CD14-positive monocyte (primary cell): ENCODE results near the gene KSR1. TPM values are rescaled to one million over a fixed set of nuclear protein-coding genes. Genes with fewer than 3 reads are reported as not detected.

Experiments used
- DNase-seq, 3 donors: peaks; one replicate each; pipeline ENCODE4 v3.0.0-alpha.2; 2011 to 2022
- H2AFZ ChIP-seq: 2 replicates; pipeline ENCODE4 v1.6.0; 2012; ENCODE audit warnings: mild to moderate bottlenecking, low read depth, low read length, inconsistent platforms; ENCODE audit not compliant: insufficient read depth, poor library complexity, severe bottlenecking
- H3K27ac ChIP-seq, 2 donors: 1 replicate in 1 of 2; 2 replicates in 1 of 2; pipeline ENCODE4 v1.5.1; 2012 to 2013; ENCODE audit warnings: low read length in 2 of 2, control low read depth in 1 of 2, inconsistent platforms in 1 of 2, low read depth in 1 of 2, mild to moderate bottlenecking in 1 of 2
- H3K27me3 ChIP-seq, 2 donors: one replicate each; pipeline versions ENCODE4 v1.6.0 to v1.6.1; 2011 to 2013; ENCODE audit warnings: low read length in 2 of 2; ENCODE audit not compliant: control insufficient read depth in 2 of 2, insufficient read depth in 2 of 2
- H3K36me3 ChIP-seq, 2 donors: replicated peaks in 1 of 2; 1 replicate in 1 of 2; 2 replicates in 1 of 2; pipeline versions ENCODE4 v1.5.1 to v1.6.1; 2012 to 2013; ENCODE audit warnings: low read length in 2 of 2, control low read depth in 1 of 2, inconsistent platforms in 1 of 2, mild to moderate bottlenecking in 1 of 2; ENCODE audit not compliant: insufficient read depth in 2 of 2, control insufficient read depth in 1 of 2
- H3K4me1 ChIP-seq, 2 donors: 1 replicate in 1 of 2; 2 replicates in 1 of 2; pipeline versions ENCODE4 v1.5.1 to v1.6.1; 2012 to 2013; ENCODE audit warnings: low read length in 2 of 2, control low read depth in 1 of 2, inconsistent platforms in 1 of 2, mild to moderate bottlenecking in 1 of 2, moderate library complexity in 1 of 2; ENCODE audit not compliant: insufficient read depth in 2 of 2, control insufficient read depth in 1 of 2
- H3K4me2 ChIP-seq: replicated peaks from 2 replicates; pipeline ENCODE3; 2012; ENCODE audit warnings: low read length, moderate library complexity, mild to moderate bottlenecking; ENCODE audit not compliant: poor library complexity, severe bottlenecking; ENCODE audit errors: extremely low read depth
- H3K4me3 ChIP-seq, 3 experiments: fragments of 200-600 bp in 1 of 3; sonication (generic) in 1 of 3; replicated peaks in 1 of 3; 1 replicate in 2 of 3; 2 replicates in 1 of 3; pipeline ENCODE4 v1.5.1; 2011 to 2013; ENCODE audit warnings: low read length in 3 of 3, mild to moderate bottlenecking in 3 of 3, control low read depth in 2 of 3, low read depth in 2 of 3, inconsistent platforms in 1 of 3, moderate library complexity in 1 of 3
- H3K79me2 ChIP-seq: 2 replicates; pipeline ENCODE4 v1.6.0; 2012; ENCODE audit warnings: mild to moderate bottlenecking, control low read depth, inconsistent platforms, low read length, moderate library complexity; ENCODE audit not compliant: insufficient read depth
- H3K9ac ChIP-seq: 2 replicates; pipeline ENCODE4 v1.6.0; 2017; ENCODE audit warnings: low read length, mild to moderate bottlenecking; ENCODE audit not compliant: insufficient read depth, poor library complexity, severe bottlenecking
- H3K9me3 ChIP-seq, 2 donors: replicated peaks in 1 of 2; 1 replicate in 1 of 2; 2 replicates in 1 of 2; pipeline versions ENCODE4 v1.5.1 to v1.6.1; 2012 to 2013; ENCODE audit warnings: low read length in 2 of 2, control low read depth in 1 of 2; ENCODE audit not compliant: control insufficient read depth in 1 of 2, insufficient read depth in 1 of 2
- H4K20me1 ChIP-seq: 2 replicates; pipeline ENCODE4 v1.6.0; 2012; ENCODE audit warnings: mild to moderate bottlenecking, low read length, control low read depth, moderate library complexity; ENCODE audit not compliant: insufficient read depth
- H3K27ac Mint-ChIP-seq, 7 donors: one replicate each; pipeline ENCODE4 v1.8.0; 2020; ENCODE audit warnings: mild to moderate bottlenecking in 7 of 7, mixed read lengths in 7 of 7, moderate library complexity in 6 of 7, inconsistent platforms in 2 of 7
- H3K27me3 Mint-ChIP-seq, 3 donors: one replicate each; pipeline ENCODE4 v1.8.0; 2021 to 2022; ENCODE audit warnings: low read depth in 3 of 3, mild to moderate bottlenecking in 3 of 3, mixed read lengths in 3 of 3, moderate library complexity in 3 of 3, inconsistent platforms in 1 of 3
- H3K36me3 Mint-ChIP-seq, 2 donors: one replicate each; pipeline ENCODE4 v1.8.0; 2020; ENCODE audit warnings: mixed read lengths in 2 of 2, inconsistent platforms in 1 of 2, mild to moderate bottlenecking in 1 of 2
- H3K4me1 Mint-ChIP-seq: one replicate; pipeline ENCODE4 v1.8.0; 2020; ENCODE audit warnings: mild to moderate bottlenecking, mixed read lengths
- H3K4me3 Mint-ChIP-seq, 2 donors: one replicate each; pipeline ENCODE4 v1.8.0; 2020; ENCODE audit warnings: mild to moderate bottlenecking in 2 of 2, mixed read lengths in 2 of 2, moderate library complexity in 1 of 2
- H3K9me3 Mint-ChIP-seq, 7 donors: one replicate each; pipeline ENCODE4 v1.8.0; 2020 to 2022; ENCODE audit warnings: mixed read lengths in 7 of 7, mild to moderate bottlenecking in 6 of 7, moderate library complexity in 6 of 7, inconsistent platforms in 2 of 7
- WGBS: methylation state at CpG from one replicate; pipeline ENCODE4 v1.1.5; 2013; ENCODE audit warnings: missing lambda C conversion rate; ENCODE audit not compliant: insufficient coverage; 5-methylcytosine and 5-hydroxymethylcytosine counted together
- intact Hi-C, 2 donors: fragments of 100-400 bp; cut with micrococcal nuclease; formaldehyde crosslinking; loops; one replicate each; pipeline versions ENCODE4 v1.15.0 to v1.15.1; 2023
- polyA plus RNA-seq, 3 donors: library from polyadenylated mRNA; depleted of rRNA in 1 of 3; unstranded in 2 of 3; stranded (reverse) in 1 of 3; fragments of 300-500 nt in 2 of 3; fragments of >200 nt in 1 of 3; fragmentation: Illumina TruSeq in 2 of 3; gene quantifications; 1 replicate in 2 of 3; 2 replicates in 1 of 3; pipeline ENCODE4 v1.2.3, GENCODE V29; 2012 to 2021
- TF ChIP-seq, protein P1 (sequence below): fragments of 200-600 bp; IDR thresholded peaks from one replicate; pipeline ENCODE4 v1.8.0; 2022; ENCODE audit warnings: antibody characterized with exemption, mild to moderate bottlenecking

KSR1 gene
- polyA plus RNA-seq, 3 donors: 1.2 to 111 (median 4.2) TPM

DNA sequence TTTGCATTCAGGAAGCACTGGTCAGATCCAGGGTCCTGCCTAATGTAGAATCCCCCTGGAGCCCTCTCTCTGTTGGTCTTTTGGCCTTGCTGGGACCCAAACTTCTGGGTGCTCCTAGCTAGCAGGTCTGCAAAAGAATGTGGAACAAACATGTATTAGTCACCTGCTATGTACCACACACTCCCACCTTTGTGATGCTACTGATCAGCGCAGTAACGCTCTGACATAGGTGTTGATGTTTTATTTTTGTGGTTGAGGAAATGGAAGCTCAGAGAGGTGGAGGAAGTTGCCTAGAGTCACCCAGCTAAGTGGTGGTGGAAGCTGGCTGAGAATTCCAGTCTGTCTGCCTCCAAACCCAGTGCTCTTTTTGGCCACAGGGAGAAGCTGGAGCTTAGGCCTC, 139.0 kb downstream of the KSR1 start:
- H3K36me3 Mint-ChIP-seq: peaks cover 76 to 83% of the 10 kb centered on the region in 2 donors
- H3K4me3 Mint-ChIP-seq: no peak overlapping the region
- WGBS: 100% methylated on average over 1 of the region's 2 CpGs
- Histone ChIP-seq H3K79me2 (no peaks in the 10 kb centered on the region), H3K27me3 (no peaks in the 10 kb centered on the region), H3K4me2 (no peak overlapping the region), H2AFZ (no peak overlapping the region), H3K9ac (no peak overlapping the region), H3K9me3 (no peaks in the 10 kb centered on the region), H4K20me1 (no peaks in the 10 kb centered on the region), H3K27ac (no peak overlapping the region), H3K4me1 (no peaks in the 10 kb centered on the region), H3K36me3 (peaks cover 71 to 89% of the 10 kb centered on the region in 2 donors), H3K4me3 (no peak overlapping the region)
- DNase-seq: no peak
- TF ChIP-seq, protein P1, sequence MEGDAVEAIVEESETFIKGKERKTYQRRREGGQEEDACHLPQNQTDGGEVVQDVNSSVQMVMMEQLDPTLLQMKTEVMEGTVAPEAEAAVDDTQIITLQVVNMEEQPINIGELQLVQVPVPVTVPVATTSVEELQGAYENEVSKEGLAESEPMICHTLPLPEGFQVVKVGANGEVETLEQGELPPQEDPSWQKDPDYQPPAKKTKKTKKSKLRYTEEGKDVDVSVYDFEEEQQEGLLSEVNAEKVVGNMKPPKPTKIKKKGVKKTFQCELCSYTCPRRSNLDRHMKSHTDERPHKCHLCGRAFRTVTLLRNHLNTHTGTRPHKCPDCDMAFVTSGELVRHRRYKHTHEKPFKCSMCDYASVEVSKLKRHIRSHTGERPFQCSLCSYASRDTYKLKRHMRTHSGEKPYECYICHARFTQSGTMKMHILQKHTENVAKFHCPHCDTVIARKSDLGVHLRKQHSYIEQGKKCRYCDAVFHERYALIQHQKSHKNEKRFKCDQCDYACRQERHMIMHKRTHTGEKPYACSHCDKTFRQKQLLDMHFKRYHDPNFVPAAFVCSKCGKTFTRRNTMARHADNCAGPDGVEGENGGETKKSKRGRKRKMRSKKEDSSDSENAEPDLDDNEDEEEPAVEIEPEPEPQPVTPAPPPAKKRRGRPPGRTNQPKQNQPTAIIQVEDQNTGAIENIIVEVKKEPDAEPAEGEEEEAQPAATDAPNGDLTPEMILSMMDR: no peak
- intact Hi-C loops: no loop called here
- H3K27ac Mint-ChIP-seq: no peak overlapping the region
- H3K4me1 Mint-ChIP-seq: peaks cover 2% of the 10 kb centered on the region
- H3K9me3 Mint-ChIP-seq: no peaks in the 10 kb centered on the region
- H3K27me3 Mint-ChIP-seq: peaks cover 0 to 1% (median 0%) of the 10 kb centered on the region in 3 donors

DNA sequence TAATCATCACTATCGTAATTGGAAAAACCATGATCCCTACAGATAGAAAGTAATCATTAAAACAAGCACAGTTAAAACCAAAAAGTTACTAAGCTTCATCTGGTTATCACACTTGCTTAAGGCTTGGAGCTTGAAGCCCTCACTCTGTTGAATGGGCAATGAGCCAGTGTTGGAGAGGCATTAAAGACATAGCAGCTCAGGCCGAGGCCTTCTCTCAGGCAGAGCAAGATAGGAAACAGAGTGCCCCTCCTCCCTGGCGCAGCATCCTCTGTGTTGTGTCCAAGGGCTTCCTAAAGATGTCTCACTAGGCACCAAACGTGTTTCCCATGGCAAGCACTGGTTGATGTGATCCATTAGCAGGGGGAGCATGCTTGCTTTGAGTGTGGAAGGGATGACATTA, 139.8 kb downstream of the KSR1 start:
- DNase-seq: no peak
- H3K4me2 ChIP-seq: no peak overlapping the region
- Mint-ChIP-seq H3K27ac (peak overlapping the region in 2 of 7 donors; percentile 4 to 41), H3K4me3 (no peak overlapping the region), H3K9me3 (no peaks in the 10 kb centered on the region), H3K36me3 (peaks cover 75 to 82% of the 10 kb centered on the region in 2 donors), H3K4me1 (peaks cover 2% of the 10 kb centered on the region), H3K27me3 (peaks cover 0 to 1% (median 0%) of the 10 kb centered on the region in 3 donors)
- H3K27ac ChIP-seq: peak overlapping the region in 1 of 2 donors; percentile 32
- H3K9me3 ChIP-seq: no peaks in the 10 kb centered on the region
- 89% methylated on average over 3 of the region's 4 CpGs for WGBS
- H3K4me3 ChIP-seq: no peak overlapping the region
- H3K9ac ChIP-seq: no peak overlapping the region
- TF ChIP-seq, protein P1: no peak
- intact Hi-C loops: no loop called here
- peaks cover 7% of the 10 kb centered on the region for H4K20me1 ChIP-seq
- no peak overlapping the region for H2AFZ ChIP-seq
- no peaks in the 10 kb centered on the region for H3K79me2 ChIP-seq
- peaks cover 75 to 87% of the 10 kb centered on the region in 2 donors for H3K36me3 ChIP-seq
- no peaks in the 10 kb centered on the region for H3K27me3 ChIP-seq
- no peaks in the 10 kb centered on the region for H3K4me1 ChIP-seq
